HEK293 (cell line): ENCODE results near the gene SRRM5.
A peak's percentile ranks its signal among the peaks of the same experiment; 100 is the strongest.

Experiments
- MYNN ChIP-seq: fragments of 450-650 bp; formaldehyde crosslinking; IDR thresholded peaks from 2 replicates; pipeline ENCODE4 v1.5.1; 2016; ENCODE audit warnings: missing biosample characterization, missing genetic modification characterization, borderline replicate concordance
- TRIM28 ChIP-seq: IDR thresholded peaks from 2 replicates; pipeline ENCODE4 v1.6.1; 2011; ENCODE audit warnings: low read length, control low read depth, borderline replicate concordance
- YY2 ChIP-seq: fragments of 450-650 bp; formaldehyde crosslinking; IDR thresholded peaks from 2 replicates; pipeline ENCODE4 v1.5.1; 2016; ENCODE audit warnings: missing biosample characterization, missing genetic modification characterization
- ZBTB1 ChIP-seq: fragments of 450-650 bp; formaldehyde crosslinking; IDR thresholded peaks from 2 replicates; pipeline ENCODE4 v1.5.1; 2016; ENCODE audit warnings: missing biosample characterization, missing genetic modification characterization
- ZBTB17 ChIP-seq: fragments of 450-650 bp; formaldehyde crosslinking; IDR thresholded peaks from 2 replicates; pipeline ENCODE4 v1.5.1; 2016; ENCODE audit warnings: missing biosample characterization, missing genetic modification characterization
- ZBTB21 ChIP-seq: fragments of 450-650 bp; formaldehyde crosslinking; IDR thresholded peaks from 2 replicates; pipeline ENCODE4 v1.5.1; 2017; ENCODE audit warnings: missing biosample characterization, missing genetic modification characterization
- ZNF146 ChIP-seq: fragments of 450-650 bp; formaldehyde crosslinking; IDR thresholded peaks from 2 replicates; pipeline ENCODE4 v1.5.1; 2016; ENCODE audit warnings: missing biosample characterization, missing genetic modification characterization
- ZNF174 ChIP-seq: fragments of 450-650 bp; formaldehyde crosslinking; IDR thresholded peaks from 2 replicates; pipeline ENCODE4 v1.5.0; 2017; ENCODE audit warnings: missing biosample characterization, mild to moderate bottlenecking, missing genetic modification characterization
- ZNF175 ChIP-seq: fragments of 450-650 bp; formaldehyde crosslinking; IDR thresholded peaks from 2 replicates; pipeline ENCODE4 v1.5.1; 2016; ENCODE audit warnings: missing biosample characterization, missing genetic modification characterization
- ZNF341 ChIP-seq: fragments of 450-650 bp; formaldehyde crosslinking; IDR thresholded peaks from 2 replicates; pipeline ENCODE4; 2016; ENCODE audit warnings: low read depth, missing biosample characterization, missing genetic modification characterization
- ZNF354C ChIP-seq: fragments of 450-650 bp; formaldehyde crosslinking; IDR thresholded peaks from 2 replicates; pipeline ENCODE4 v1.5.1; 2016; ENCODE audit warnings: missing biosample characterization, missing genetic modification characterization, low read depth, borderline replicate concordance
- ZNF423 ChIP-seq: fragments of 450-650 bp; formaldehyde crosslinking; IDR thresholded peaks from 2 replicates; pipeline ENCODE4 v1.5.1; 2016; ENCODE audit warnings: missing biosample characterization, missing genetic modification characterization
- ZNF473 ChIP-seq: fragments of 450-650 bp; formaldehyde crosslinking; IDR thresholded peaks from 2 replicates; pipeline ENCODE4 v1.5.1; 2017; ENCODE audit warnings: missing biosample characterization, missing genetic modification characterization
- ZNF530 ChIP-seq: fragments of 450-650 bp; formaldehyde crosslinking; IDR thresholded peaks from 2 replicates; pipeline ENCODE4 v1.5.1; 2016; ENCODE audit warnings: low read depth, missing biosample characterization, missing genetic modification characterization
- ZNF544 ChIP-seq: fragments of 450-650 bp; formaldehyde crosslinking; IDR thresholded peaks from 2 replicates; pipeline ENCODE4 v1.5.0; 2017; ENCODE audit warnings: missing biosample characterization, missing genetic modification characterization
- ZNF677 ChIP-seq: fragments of 450-650 bp; IDR thresholded peaks from 2 replicates; pipeline ENCODE4 v1.5.0; 2018; ENCODE audit warnings: missing biosample characterization, mild to moderate bottlenecking, missing genetic modification characterization, moderate library complexity
- ZNF747 ChIP-seq: fragments of 450-650 bp; formaldehyde crosslinking; IDR thresholded peaks from 2 replicates; pipeline ENCODE4 v1.5.1; 2016; ENCODE audit warnings: missing biosample characterization, missing genetic modification characterization
- ZNF785 ChIP-seq: fragments of 450-650 bp; formaldehyde crosslinking; IDR thresholded peaks from 2 replicates; pipeline ENCODE4 v1.5.1; 2016; ENCODE audit warnings: missing biosample characterization, missing genetic modification characterization
- TF ChIP-seq, protein P1 (sequence below): fragments of 450-650 bp; IDR thresholded peaks from 2 replicates; pipeline ENCODE4 v1.5.1; 2018; ENCODE audit warnings: missing biosample characterization, mild to moderate bottlenecking, missing genetic modification characterization
- TF ChIP-seq, protein P2 (sequence below): fragments of 450-650 bp; IDR thresholded peaks from 2 replicates; pipeline ENCODE4 v1.5.1; 2018; ENCODE audit warnings: missing biosample characterization, missing genetic modification characterization
- TF ChIP-seq, protein P3 (sequence below): fragments of 450-650 bp; formaldehyde crosslinking; IDR thresholded peaks from 2 replicates; pipeline ENCODE4 v1.5.1; 2016; ENCODE audit warnings: missing biosample characterization, missing genetic modification characterization
- TF ChIP-seq, protein P4 (sequence below): fragments of 450-650 bp; formaldehyde crosslinking; IDR thresholded peaks from 2 replicates; pipeline ENCODE4 v1.5.1; 2016; ENCODE audit warnings: missing biosample characterization, missing genetic modification characterization
- TF ChIP-seq, protein P5 (sequence below): fragments of 450-650 bp; formaldehyde crosslinking; IDR thresholded peaks from 2 replicates; pipeline ENCODE4 v1.5.1; 2017; ENCODE audit warnings: missing biosample characterization, mild to moderate bottlenecking, missing genetic modification characterization, moderate library complexity
- TF ChIP-seq, protein P6 (sequence below): fragments of 450-650 bp; formaldehyde crosslinking; IDR thresholded peaks from 2 replicates; pipeline ENCODE4 v1.5.1; 2016; ENCODE audit warnings: missing biosample characterization, missing genetic modification characterization

Gene SRRM5

DNA sequence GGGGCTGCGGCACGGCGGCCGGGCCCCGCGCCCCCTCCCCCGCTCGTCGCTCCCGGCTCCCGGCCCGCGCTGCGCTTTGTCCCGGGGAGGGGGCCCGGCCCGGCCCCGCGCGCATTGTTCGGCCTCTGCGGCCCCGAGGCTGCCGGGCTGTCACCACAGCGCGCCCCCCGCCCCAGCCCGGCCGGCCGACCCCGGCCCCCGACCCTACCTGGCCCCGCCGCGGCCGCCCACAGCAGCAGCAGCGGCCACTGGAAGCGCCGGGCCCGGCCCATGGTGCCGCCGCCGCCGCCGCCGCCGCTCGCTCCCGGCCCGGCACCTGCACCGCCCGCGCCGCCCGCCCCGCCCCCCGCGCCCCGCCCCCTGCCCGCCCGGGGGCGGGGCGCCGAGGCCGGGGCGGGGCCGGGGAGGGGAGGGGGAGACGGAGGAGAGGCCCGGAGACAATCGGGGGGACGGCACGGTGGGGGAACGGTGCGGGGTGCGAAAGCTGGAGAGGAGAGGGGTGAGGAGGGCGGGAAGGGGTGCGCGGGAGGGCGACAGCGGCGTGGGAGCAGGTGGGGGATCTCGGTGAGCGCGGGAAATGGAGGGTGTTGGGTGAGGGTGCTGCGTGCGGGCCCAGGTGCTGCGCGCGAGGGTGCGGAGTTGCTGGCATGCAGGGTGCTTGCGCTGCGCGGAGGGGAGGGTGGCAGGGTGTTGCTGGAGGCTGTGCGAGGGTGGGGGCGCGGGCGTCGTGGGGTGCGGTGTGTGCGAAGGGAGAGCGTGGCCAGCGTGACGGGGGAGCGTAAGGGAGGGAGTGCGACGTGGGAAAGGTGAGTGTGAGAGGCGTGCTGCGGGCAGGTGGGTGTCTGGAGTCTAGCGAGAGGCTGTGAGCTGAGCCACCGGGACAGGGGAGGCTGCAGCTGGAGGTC lies 27.9 kb downstream of the SRRM5 start, which contains the start of gene CADM4 (continued):
- TF ChIP-seq ZBTB17 (peak; percentile 57), MYNN (tag by site-specific recombination) (peak; percentile 49; the same call in 1 of the 2 replicates), ZNF146 (tag by site-specific recombination) (peak; percentile 57), ZNF473 (tag by site-specific recombination) (no peak), TRIM28 (no peak), ZNF530 (tag by site-specific recombination) (no peak), ZBTB21 (peak; percentile 40), ZNF677 (tag by site-specific recombination) (0 out of 2 replicates have a peak, but pooled peaks have one; percentile 18), ZNF354C (tag by site-specific recombination) (no peak), ZNF423 (tag by site-specific recombination) (peak; percentile 99), ZNF341 (tag by site-specific recombination) (peak; percentile 20; the same call in 1 of the 2 replicates), YY2 (tag by site-specific recombination) (peak; percentile 71), ZNF544 (tag by site-specific recombination) (no peak), ZBTB1 (peak; percentile 97), ZNF785 (peak; percentile 95), ZNF747 (tag by site-specific recombination) (peak; percentile 89; the same call in 1 of the 2 replicates), ZNF175 (tag by site-specific recombination) (peak; percentile 94; the same call in 1 of the 2 replicates), ZNF174 (no peak)
- TF ChIP-seq, protein P1, sequence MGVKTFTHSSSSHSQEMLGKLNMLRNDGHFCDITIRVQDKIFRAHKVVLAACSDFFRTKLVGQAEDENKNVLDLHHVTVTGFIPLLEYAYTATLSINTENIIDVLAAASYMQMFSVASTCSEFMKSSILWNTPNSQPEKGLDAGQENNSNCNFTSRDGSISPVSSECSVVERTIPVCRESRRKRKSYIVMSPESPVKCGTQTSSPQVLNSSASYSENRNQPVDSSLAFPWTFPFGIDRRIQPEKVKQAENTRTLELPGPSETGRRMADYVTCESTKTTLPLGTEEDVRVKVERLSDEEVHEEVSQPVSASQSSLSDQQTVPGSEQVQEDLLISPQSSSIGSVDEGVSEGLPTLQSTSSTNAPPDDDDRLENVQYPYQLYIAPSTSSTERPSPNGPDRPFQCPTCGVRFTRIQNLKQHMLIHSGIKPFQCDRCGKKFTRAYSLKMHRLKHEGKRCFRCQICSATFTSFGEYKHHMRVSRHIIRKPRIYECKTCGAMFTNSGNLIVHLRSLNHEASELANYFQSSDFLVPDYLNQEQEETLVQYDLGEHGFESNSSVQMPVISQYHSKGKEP (tag by site-specific recombination): no peak
- TF ChIP-seq, protein P2, sequence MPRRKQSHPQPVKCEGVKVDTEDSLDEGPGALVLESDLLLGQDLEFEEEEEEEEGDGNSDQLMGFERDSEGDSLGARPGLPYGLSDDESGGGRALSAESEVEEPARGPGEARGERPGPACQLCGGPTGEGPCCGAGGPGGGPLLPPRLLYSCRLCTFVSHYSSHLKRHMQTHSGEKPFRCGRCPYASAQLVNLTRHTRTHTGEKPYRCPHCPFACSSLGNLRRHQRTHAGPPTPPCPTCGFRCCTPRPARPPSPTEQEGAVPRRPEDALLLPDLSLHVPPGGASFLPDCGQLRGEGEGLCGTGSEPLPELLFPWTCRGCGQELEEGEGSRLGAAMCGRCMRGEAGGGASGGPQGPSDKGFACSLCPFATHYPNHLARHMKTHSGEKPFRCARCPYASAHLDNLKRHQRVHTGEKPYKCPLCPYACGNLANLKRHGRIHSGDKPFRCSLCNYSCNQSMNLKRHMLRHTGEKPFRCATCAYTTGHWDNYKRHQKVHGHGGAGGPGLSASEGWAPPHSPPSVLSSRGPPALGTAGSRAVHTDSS (tag by site-specific recombination): no peak
- TF ChIP-seq, protein P3, sequence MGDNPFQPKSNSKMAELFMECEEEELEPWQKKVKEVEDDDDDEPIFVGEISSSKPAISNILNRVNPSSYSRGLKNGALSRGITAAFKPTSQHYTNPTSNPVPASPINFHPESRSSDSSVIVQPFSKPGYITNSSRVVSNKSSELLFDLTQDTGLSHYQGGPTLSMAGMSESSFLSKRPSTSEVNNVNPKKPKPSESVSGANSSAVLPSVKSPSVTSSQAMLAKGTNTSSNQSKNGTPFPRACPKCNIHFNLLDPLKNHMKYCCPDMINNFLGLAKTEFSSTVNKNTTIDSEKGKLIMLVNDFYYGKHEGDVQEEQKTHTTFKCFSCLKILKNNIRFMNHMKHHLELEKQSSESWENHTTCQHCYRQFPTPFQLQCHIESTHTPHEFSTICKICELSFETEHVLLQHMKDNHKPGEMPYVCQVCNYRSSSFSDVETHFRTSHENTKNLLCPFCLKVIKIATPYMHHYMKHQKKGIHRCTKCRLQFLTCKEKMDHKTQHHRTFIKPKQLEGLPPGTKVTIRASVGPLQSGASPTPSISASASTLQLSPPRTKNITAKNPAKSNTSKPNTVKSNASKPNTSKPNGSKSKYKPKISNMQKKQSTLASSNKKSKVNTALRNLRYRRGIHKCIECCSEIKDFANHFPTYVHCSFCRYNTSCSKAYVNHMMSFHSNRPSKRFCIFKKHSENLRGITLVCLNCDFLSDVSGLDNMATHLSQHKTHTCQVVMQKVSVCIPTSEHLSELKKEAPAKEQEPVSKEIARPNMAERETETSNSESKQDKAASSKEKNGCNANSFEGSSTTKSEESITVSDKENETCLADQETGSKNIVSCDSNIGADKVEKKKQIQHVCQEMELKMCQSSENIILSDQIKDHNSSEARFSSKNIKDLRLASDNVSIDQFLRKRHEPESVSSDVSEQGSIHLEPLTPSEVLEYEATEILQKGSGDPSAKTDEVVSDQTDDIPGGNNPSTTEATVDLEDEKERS (tag by site-specific recombination): peak; percentile 47
- TF ChIP-seq, protein P4, sequence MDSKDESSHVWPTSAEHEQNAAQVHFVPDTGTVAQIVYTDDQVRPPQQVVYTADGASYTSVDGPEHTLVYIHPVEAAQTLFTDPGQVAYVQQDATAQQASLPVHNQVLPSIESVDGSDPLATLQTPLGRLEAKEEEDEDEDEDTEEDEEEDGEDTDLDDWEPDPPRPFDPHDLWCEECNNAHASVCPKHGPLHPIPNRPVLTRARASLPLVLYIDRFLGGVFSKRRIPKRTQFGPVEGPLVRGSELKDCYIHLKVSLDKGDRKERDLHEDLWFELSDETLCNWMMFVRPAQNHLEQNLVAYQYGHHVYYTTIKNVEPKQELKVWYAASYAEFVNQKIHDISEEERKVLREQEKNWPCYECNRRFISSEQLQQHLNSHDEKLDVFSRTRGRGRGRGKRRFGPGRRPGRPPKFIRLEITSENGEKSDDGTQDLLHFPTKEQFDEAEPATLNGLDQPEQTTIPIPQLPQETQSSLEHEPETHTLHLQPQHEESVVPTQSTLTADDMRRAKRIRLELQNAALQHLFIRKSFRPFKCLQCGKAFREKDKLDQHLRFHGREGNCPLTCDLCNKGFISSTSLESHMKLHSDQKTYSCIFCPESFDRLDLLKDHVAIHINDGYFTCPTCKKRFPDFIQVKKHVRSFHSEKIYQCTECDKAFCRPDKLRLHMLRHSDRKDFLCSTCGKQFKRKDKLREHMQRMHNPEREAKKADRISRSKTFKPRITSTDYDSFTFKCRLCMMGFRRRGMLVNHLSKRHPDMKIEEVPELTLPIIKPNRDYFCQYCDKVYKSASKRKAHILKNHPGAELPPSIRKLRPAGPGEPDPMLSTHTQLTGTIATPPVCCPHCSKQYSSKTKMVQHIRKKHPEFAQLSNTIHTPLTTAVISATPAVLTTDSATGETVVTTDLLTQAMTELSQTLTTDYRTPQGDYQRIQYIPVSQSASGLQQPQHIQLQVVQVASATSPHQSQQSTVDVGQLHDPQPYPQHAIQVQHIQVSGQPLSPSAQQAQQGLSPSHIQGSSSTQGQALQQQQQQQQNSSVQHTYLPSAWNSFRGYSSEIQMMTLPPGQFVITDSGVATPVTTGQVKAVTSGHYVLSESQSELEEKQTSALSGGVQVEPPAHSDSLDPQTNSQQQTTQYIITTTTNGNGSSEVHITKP: peak; percentile 20; the same call in 1 of the 2 replicates
- TF ChIP-seq, protein P5, sequence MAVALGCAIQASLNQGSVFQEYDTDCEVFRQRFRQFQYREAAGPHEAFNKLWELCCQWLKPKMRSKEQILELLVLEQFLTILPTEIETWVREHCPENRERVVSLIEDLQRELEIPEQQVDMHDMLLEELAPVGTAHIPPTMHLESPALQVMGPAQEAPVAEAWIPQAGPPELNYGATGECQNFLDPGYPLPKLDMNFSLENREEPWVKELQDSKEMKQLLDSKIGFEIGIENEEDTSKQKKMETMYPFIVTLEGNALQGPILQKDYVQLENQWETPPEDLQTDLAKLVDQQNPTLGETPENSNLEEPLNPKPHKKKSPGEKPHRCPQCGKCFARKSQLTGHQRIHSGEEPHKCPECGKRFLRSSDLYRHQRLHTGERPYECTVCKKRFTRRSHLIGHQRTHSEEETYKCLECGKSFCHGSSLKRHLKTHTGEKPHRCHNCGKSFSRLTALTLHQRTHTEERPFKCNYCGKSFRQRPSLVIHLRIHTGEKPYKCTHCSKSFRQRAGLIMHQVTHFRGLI: peak; percentile 60; the same call in 1 of the 2 replicates
- TF ChIP-seq, protein P6, sequence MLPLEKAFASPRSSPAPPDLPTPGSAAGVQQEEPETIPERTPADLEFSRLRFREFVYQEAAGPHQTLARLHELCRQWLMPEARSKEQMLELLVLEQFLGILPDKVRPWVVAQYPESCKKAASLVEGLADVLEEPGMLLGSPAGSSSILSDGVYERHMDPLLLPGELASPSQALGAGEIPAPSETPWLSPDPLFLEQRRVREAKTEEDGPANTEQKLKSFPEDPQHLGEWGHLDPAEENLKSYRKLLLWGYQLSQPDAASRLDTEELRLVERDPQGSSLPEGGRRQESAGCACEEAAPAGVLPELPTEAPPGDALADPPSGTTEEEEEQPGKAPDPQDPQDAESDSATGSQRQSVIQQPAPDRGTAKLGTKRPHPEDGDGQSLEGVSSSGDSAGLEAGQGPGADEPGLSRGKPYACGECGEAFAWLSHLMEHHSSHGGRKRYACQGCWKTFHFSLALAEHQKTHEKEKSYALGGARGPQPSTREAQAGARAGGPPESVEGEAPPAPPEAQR (tag by site-specific recombination): peak; percentile 83
